B cell (primary cell): ENCODE measurements around the gene LRRC26. TPM values are rescaled to one million over a fixed set of nuclear protein-coding genes. Genes with fewer than 3 reads are reported as not detected.

Source experiments
- ATAC-seq: fragments of 200-7000 bp; cut with Tn5 transposase; one replicate; pipeline ENCODE4 v1.10.0; 2021; ENCODE audit warnings: low read depth, mild to moderate bottlenecking, moderate number of reproducible peaks, moderate library complexity
- CTCF ChIA-PET: fragments of 350-600 bp; sonication (Branson Sonifier 250); formaldehyde crosslinking; loops from one replicate; lab custom pipeline; 2021; ENCODE audit warnings: antibody characterized with exemption, inconsistent platforms; lab: Charles Lee
- POLR2A ChIA-PET: fragments of 350-600 bp; sonication (Branson Sonifier 250); formaldehyde crosslinking; loops from one replicate; lab custom pipeline; 2021; ENCODE audit warnings: antibody characterized with exemption; lab: Charles Lee
- DNase-seq: peaks from one replicate; pipeline ENCODE4 v3.0.0; 2013
- H2AFZ ChIP-seq: 2 replicates; pipeline ENCODE4 v1.6.1; 2012; ENCODE audit warnings: mild to moderate bottlenecking, low read depth, low read length; ENCODE audit not compliant: insufficient read depth, poor library complexity, severe bottlenecking
- H3K27ac ChIP-seq, 2 donors: 1 replicate in 1 of 2; 2 replicates in 1 of 2; pipeline ENCODE4 v1.5.1; 2012 to 2013; ENCODE audit warnings: low read length in 2 of 2, mild to moderate bottlenecking in 2 of 2, moderate library complexity in 1 of 2
- H3K27me3 ChIP-seq, 4 experiments: fragments of 200-600 bp in 1 of 4; sonication (generic) in 1 of 4; replicated peaks in 1 of 4; 1 replicate in 2 of 4; 2 replicates in 2 of 4; pipeline versions ENCODE4 v1.6.1 to v1.7.0; 2013 to 2016; ENCODE audit warnings: low read length in 3 of 4, mild to moderate bottlenecking in 2 of 4, mixed read lengths in 1 of 4, moderate library complexity in 1 of 4; ENCODE audit not compliant: insufficient read depth in 4 of 4, control insufficient read depth in 3 of 4; ENCODE audit errors: control extremely low read depth in 1 of 4
- H3K36me3 ChIP-seq, 2 experiments: replicated peaks in 1 of 2; 1 replicate in 1 of 2; 2 replicates in 1 of 2; pipeline versions ENCODE4 v1.6.1 to v1.7.1; 2013; ENCODE audit warnings: low read length in 1 of 2; ENCODE audit not compliant: insufficient read depth in 2 of 2, control insufficient read depth in 1 of 2; ENCODE audit errors: control extremely low read depth in 1 of 2, extremely low read depth in 1 of 2
- H3K4me1 ChIP-seq, 2 donors: fragments of 200-600 bp in 1 of 2; sonication (generic) in 1 of 2; 1 replicate in 1 of 2; 2 replicates in 1 of 2; pipeline versions ENCODE4 v1.5.1 to v1.6.1; 2013 to 2017; ENCODE audit warnings: low read length in 2 of 2; ENCODE audit not compliant: control insufficient read depth in 2 of 2, insufficient read depth in 2 of 2
- H3K4me2 ChIP-seq: replicated peaks from 2 replicates; pipeline ENCODE3; 2012; ENCODE audit warnings: mild to moderate bottlenecking, low read depth, low read length; ENCODE audit not compliant: poor library complexity, severe bottlenecking
- H3K4me3 ChIP-seq, 5 experiments: fragments of 200-600 bp in 1 of 5; sonication (generic) in 1 of 5; 1 replicate in 3 of 5; 2 replicates in 2 of 5; pipeline versions ENCODE4 v1.5.1 to v1.7.0; 2011 to 2016; ENCODE audit warnings: low read length in 4 of 5, mild to moderate bottlenecking in 4 of 5, low read depth in 2 of 5, control low read depth in 1 of 5, moderate library complexity in 1 of 5; ENCODE audit not compliant: insufficient read depth in 1 of 5; ENCODE audit errors: control extremely low read depth in 1 of 5, extremely low read depth in 1 of 5
- H3K79me2 ChIP-seq: fragments of 200-600 bp; sonication (generic); one replicate; pipeline ENCODE4 v1.6.0; 2016; ENCODE audit warnings: low read length; ENCODE audit not compliant: control insufficient read depth, insufficient read depth
- H3K9ac ChIP-seq: fragments of 200-600 bp; sonication (generic); 2 replicates; pipeline ENCODE4 v1.6.1; 2017; ENCODE audit warnings: mild to moderate bottlenecking, low read length, moderate library complexity
- H3K9me3 ChIP-seq, 3 donors: one replicate each; pipeline versions ENCODE4 v1.6.1 to v1.7.1; 2013; ENCODE audit warnings: low read length in 2 of 3; ENCODE audit not compliant: control insufficient read depth in 2 of 3, insufficient read depth in 1 of 3; ENCODE audit errors: control extremely low read depth in 1 of 3
- H4K20me1 ChIP-seq: 2 replicates; pipeline ENCODE4 v1.6.0; 2012; ENCODE audit warnings: mild to moderate bottlenecking, low read length; ENCODE audit not compliant: insufficient read depth, control insufficient read depth, poor library complexity, severe bottlenecking
- H3K27ac Mint-ChIP-seq: one replicate; pipeline ENCODE4 v1.8.0; 2021; ENCODE audit warnings: mixed read lengths
- H3K27me3 Mint-ChIP-seq: one replicate; pipeline ENCODE4 v1.8.0; 2021; ENCODE audit warnings: mixed read lengths
- H3K4me1 Mint-ChIP-seq: one replicate; pipeline ENCODE4 v1.8.0; 2021; ENCODE audit warnings: mixed read lengths
- H3K4me3 Mint-ChIP-seq: one replicate; pipeline ENCODE4 v1.8.0; 2021; ENCODE audit warnings: mixed read lengths
- H3K9me3 Mint-ChIP-seq: one replicate; pipeline ENCODE4 v1.8.0; 2022; ENCODE audit warnings: mixed read lengths; ENCODE audit not compliant: insufficient read depth
- CTCF ChIP-seq: fragments of 200-600 bp; IDR thresholded peaks from one replicate; pipeline ENCODE4 v1.8.0; 2022; ENCODE audit warnings: antibody characterized with exemption, mild to moderate bottlenecking
- EZH2 ChIP-seq: IDR thresholded peaks from 2 replicates; pipeline ENCODE4 v1.6.1; 2012; ENCODE audit warnings: borderline replicate concordance, low read depth, mild to moderate bottlenecking, moderate library complexity, low read length; ENCODE audit not compliant: insufficient read depth, poor library complexity, severe bottlenecking
- WGBS: methylation state at CpG from one replicate; pipeline ENCODE4 v1.1.5; 2013; ENCODE audit warnings: missing lambda C conversion rate; ENCODE audit not compliant: insufficient coverage; 5-methylcytosine and 5-hydroxymethylcytosine counted together
- intact Hi-C: fragments of 100-400 bp; cut with micrococcal nuclease; formaldehyde crosslinking; loops from one replicate; pipeline ENCODE4 v1.10.0; 2022
- polyA plus RNA-seq: library from polyadenylated mRNA; depleted of rRNA; stranded (reverse); fragments of >200 nt; gene quantifications from 2 replicates; pipeline ENCODE4 v1.2.3, GENCODE V29; 2012
- total RNA-seq, 2 donors: library from RNA; stranded (reverse); fragments of 120-200 nt in 1 of 2; gene quantifications; 1 replicate in 1 of 2; 2 replicates in 1 of 2; pipeline versions ENCODE4 v1.2.3 to v1.2.4, GENCODE V29; 2013 to 2022

LRRC26 gene
- total and polyA plus RNA-seq, 2 donors (not counting 1 experiment from before 2014, with no cell fraction given), result not detected

- H3K27me3 Mint-ChIP-seq, result peaks cover 49% of the 10 kb centered on the region
These were observed 8.0 kb downstream of the LRRC26 start for GRCh38 chr9:137161558-137162486.

More at GRCh38 chr9:137161558-137162486, 8.0 kb downstream of the LRRC26 start:
- Histone ChIP-seq H3K9ac (no peak overlapping the region), H3K4me3 (no peak overlapping the region), H3K4me1 (peaks cover 16 to 37% of the 10 kb centered on the region in 2 donors), H3K27me3 (peaks cover 0 to 87% (median 37%) of the 10 kb centered on the region in 4 experiments), H3K36me3 (no peaks in the 10 kb centered on the region), H4K20me1 (no peaks in the 10 kb centered on the region), H3K9me3 (peaks cover 0 to 34% (median 0%) of the 10 kb centered on the region in 3 donors), H3K79me2 (no peaks in the 10 kb centered on the region), H3K4me2 (peak overlapping the region; percentile 35), H2AFZ (no peak overlapping the region), H3K27ac (no peak overlapping the region)
- DNase-seq (no peak), ATAC-seq (no peak)
- Mint-ChIP-seq H3K4me1 (peaks cover 23% of the 10 kb centered on the region), H3K9me3 (no peaks in the 10 kb centered on the region), H3K27ac (no peak overlapping the region), H3K4me3 (no peak overlapping the region)
- 25% methylated on average over 69 of the region's 71 CpGs for WGBS
- intact Hi-C loops, result no loop called here
- ChIA-PET POLR2A (interaction anchor here (0.6 to 0.7 kb wide), 2 partner anchors 34 to 47 kb away, joined by 3 to 9 read pairs; no protein-coding TSS in a partner anchor), CTCF (no interaction called here)
- TF ChIP-seq EZH2 (peak; percentile 48), CTCF (no peak)
